Upper lobe of right lung (tissue), 1 donor: ENCODE measurements around the gene IDNK. TPM values are rescaled to one million over a fixed set of nuclear protein-coding genes. Genes with fewer than 3 reads are reported as not detected.

Experiments used
- ATAC-seq: fragments of 200-7000 bp; cut with Tn5 transposase; one replicate; pipeline ENCODE4 v1.9.1; 2020; ENCODE audit warnings: mild to moderate bottlenecking, moderate library complexity
- DNase-seq: peaks from one replicate; pipeline ENCODE4 v3.0.0-alpha.2; 2020
- H3K27ac ChIP-seq: fragments of 200-600 bp; one replicate; pipeline ENCODE4 v1.8.0; 2022
- H3K27me3 ChIP-seq: fragments of 200-600 bp; one replicate; pipeline ENCODE4 v1.8.0; 2022; ENCODE audit warnings: mild to moderate bottlenecking
- H3K36me3 ChIP-seq: fragments of 200-600 bp; one replicate; pipeline ENCODE4 v1.8.0; 2022
- H3K4me1 ChIP-seq: fragments of 200-600 bp; one replicate; pipeline ENCODE4 v1.8.0; 2022
- H3K4me3 ChIP-seq: fragments of 200-600 bp; one replicate; pipeline ENCODE4 v1.8.0; 2022; ENCODE audit warnings: mild to moderate bottlenecking
- H3K9me3 ChIP-seq: fragments of 200-600 bp; one replicate; pipeline ENCODE4 v1.8.0; 2022
- intact Hi-C: fragments of 100-400 bp; cut with DNase I; formaldehyde crosslinking; loops from one replicate; pipeline ENCODE4 v1.11.0; 2022
- total RNA-seq: library from RNA; stranded (reverse); fragmentation: NEBNext Ultra II Directional; extraction: Animal tissue kit (Norgen Biotek cat#: 25700); gene quantifications from one replicate; pipeline ENCODE4 v1.2.1, GENCODE V29; 2021
- TF ChIP-seq, protein P1 (sequence below): fragments of 200-600 bp; IDR thresholded peaks from one replicate; pipeline ENCODE4 v1.8.0; 2022; ENCODE audit warnings: antibody characterized with exemption
- donor health status: DM: no; HTN: yes; CAD: no; lungs with severe emphysema.

IDNK gene
- total RNA-seq, 1 donor from 2014 or later, result 6.2 TPM

DNA sequence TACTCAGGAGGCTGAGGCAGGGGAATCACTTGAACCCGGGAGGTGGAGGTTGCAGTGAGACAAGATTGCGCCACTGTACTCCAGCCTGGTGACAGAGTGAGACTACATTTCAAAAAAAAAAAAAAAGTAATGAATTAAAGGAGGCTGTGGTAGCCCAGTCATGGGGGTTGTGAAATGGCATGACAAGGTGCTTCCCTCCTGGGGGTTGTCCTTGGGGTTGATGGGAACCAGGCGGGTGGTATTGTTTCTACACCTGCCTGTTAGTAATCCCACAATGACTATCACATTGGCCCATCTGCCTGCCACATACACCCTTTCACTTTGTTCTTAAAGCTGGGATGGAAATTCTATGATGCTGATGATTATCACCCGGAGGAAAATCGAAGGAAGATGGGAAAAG, 5.6 kb downstream of the IDNK start:
- Histone ChIP-seq H3K4me1 (peaks cover 9% of the 10 kb centered on the region), H3K36me3 (peaks cover 16% of the 10 kb centered on the region), H3K9me3 (no peaks in the 10 kb centered on the region), H3K27ac (no peak overlapping the region), H3K27me3 (no peaks in the 10 kb centered on the region), H3K4me3 (no peak overlapping the region)
- no peak for ATAC-seq
- TF ChIP-seq, protein P1, sequence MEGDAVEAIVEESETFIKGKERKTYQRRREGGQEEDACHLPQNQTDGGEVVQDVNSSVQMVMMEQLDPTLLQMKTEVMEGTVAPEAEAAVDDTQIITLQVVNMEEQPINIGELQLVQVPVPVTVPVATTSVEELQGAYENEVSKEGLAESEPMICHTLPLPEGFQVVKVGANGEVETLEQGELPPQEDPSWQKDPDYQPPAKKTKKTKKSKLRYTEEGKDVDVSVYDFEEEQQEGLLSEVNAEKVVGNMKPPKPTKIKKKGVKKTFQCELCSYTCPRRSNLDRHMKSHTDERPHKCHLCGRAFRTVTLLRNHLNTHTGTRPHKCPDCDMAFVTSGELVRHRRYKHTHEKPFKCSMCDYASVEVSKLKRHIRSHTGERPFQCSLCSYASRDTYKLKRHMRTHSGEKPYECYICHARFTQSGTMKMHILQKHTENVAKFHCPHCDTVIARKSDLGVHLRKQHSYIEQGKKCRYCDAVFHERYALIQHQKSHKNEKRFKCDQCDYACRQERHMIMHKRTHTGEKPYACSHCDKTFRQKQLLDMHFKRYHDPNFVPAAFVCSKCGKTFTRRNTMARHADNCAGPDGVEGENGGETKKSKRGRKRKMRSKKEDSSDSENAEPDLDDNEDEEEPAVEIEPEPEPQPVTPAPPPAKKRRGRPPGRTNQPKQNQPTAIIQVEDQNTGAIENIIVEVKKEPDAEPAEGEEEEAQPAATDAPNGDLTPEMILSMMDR, result no peak
- intact Hi-C loops, result no loop called here
- no peak for DNase-seq

DNA sequence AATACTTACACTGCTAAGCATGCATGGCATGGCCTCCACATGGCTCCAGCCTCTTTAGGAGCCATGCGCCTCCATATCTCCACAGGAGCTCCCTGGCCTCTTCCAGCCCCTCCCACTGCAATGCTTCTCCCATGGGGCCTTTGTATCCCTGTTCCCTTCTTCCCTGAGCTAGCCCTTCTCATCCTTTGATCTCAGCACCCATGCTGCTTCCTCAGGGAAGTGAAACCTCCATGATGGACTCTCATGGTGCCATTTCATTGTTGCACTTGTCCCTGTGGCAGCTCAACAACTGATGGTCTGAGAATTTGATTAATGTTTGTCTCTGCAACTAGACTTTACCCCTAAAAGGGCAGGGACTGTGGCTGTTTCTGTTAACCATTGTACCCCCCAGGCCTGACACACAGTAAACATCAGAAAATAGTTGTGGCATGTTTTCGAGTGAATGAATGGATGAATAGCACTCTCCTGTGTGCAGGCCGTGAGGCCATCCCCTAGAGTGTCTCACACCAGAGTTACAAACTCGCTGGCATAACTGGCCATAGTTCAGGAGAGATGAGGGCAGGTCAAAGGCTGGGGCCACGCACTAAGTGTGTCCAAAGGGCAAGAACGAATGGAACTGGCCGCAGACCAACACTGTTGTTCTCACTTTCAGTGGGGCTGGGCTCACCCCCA, 6.6 kb downstream of the IDNK start:
- H3K27me3 ChIP-seq, result no peaks in the 10 kb centered on the region
- TF ChIP-seq, protein P1, result no peak
- intact Hi-C loops, result no loop called here
- H3K9me3 ChIP-seq, result no peaks in the 10 kb centered on the region
- no peak overlapping the region for H3K27ac ChIP-seq
- DNase-seq (no peak), ATAC-seq (no peak)
- peaks cover 16% of the 10 kb centered on the region for H3K36me3 ChIP-seq
- H3K4me1 ChIP-seq, result no peaks in the 10 kb centered on the region
- no peak overlapping the region for H3K4me3 ChIP-seq

DNA sequence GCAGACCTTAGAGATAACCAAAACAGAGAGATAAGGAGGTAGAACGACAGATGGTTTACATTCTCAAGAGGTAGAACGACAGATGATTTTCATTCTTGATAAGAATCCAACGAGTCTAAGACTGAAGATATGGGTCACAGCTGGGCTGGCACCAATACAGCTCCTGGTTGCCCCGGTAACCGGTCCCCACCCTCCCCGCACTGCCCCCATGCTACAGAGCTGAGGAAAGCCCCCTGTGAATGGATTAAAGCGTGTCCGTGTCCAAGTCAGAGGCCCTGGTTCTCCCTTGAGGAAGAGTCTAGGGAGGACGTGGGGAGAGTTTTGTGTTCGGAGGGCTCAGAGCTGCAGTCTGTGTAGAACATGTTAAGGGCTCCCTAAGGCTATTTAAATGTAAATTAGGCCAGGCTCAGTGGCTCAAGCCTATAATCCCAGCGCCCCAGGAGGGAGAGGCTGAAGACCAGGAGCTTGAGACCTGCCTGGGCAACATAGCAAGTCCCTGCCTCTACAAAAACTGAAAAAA, 8.1 kb downstream of the IDNK start:
- DNase-seq (no peak), ATAC-seq (peak; percentile 35)
- TF ChIP-seq, protein P1, result no peak
- no peaks in the 10 kb centered on the region for H3K9me3 ChIP-seq
- peaks cover 16% of the 10 kb centered on the region for H3K36me3 ChIP-seq
- no peak overlapping the region for H3K27ac ChIP-seq
- no peaks in the 10 kb centered on the region for H3K27me3 ChIP-seq
- H3K4me3 ChIP-seq, result no peak overlapping the region
- intact Hi-C loops, result no loop called here
- no peaks in the 10 kb centered on the region for H3K4me1 ChIP-seq

DNA sequence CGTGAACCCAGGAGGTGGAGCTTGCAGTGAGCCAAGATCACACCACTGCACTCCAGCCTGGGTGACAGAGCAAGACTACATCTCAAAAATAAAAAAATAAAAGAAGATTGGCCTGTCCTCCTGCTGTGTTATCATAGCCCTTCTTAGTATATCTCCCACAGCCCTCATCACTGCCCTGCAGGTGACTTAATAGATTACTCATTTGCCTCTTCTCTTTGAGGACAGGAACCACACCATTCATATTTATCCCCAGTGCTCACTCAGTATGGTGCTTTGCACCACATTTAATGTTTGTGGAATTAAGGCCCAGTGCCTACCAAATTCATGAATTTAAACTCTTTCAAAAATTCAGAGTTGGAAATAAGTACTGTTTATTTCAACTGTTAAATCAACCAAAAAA, 10.3 kb downstream of the IDNK start:
- H3K4me3 ChIP-seq, result no peak overlapping the region
- no peaks in the 10 kb centered on the region for H3K9me3 ChIP-seq
- DNase-seq (no peak), ATAC-seq (no peak)
- no peak overlapping the region for H3K27ac ChIP-seq
- intact Hi-C loops, result no loop called here
- H3K36me3 ChIP-seq, result no peaks in the 10 kb centered on the region
- TF ChIP-seq, protein P1, result no peak
- H3K4me1 ChIP-seq, result no peaks in the 10 kb centered on the region
- no peaks in the 10 kb centered on the region for H3K27me3 ChIP-seq

DNA sequence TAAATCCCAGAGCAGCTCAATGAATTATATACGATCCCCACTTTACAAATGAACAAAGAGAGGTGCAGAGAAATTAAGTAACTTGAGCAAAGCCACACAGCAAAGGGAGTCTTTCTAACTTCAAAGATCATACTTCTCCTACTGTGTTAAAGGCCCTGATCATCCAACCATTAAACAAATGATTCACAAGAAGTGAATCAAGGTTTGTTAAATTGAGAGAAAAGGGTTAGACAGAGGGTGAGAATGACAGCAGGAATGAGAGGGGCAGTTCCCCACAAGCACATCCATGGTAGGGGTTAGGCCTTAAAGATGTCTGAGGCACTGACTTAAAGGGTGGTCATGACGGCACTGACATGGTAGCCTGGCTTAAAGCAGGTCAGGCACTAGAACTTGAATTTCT, 10.7 kb downstream of the IDNK start:
- no peak overlapping the region for H3K27ac ChIP-seq
- intact Hi-C loops, result no loop called here
- TF ChIP-seq, protein P1, result no peak
- no peaks in the 10 kb centered on the region for H3K36me3 ChIP-seq
- DNase-seq (no peak), ATAC-seq (no peak)
- no peaks in the 10 kb centered on the region for H3K4me1 ChIP-seq
- H3K9me3 ChIP-seq, result no peaks in the 10 kb centered on the region
- H3K27me3 ChIP-seq, result no peaks in the 10 kb centered on the region
- no peak overlapping the region for H3K4me3 ChIP-seq

DNA sequence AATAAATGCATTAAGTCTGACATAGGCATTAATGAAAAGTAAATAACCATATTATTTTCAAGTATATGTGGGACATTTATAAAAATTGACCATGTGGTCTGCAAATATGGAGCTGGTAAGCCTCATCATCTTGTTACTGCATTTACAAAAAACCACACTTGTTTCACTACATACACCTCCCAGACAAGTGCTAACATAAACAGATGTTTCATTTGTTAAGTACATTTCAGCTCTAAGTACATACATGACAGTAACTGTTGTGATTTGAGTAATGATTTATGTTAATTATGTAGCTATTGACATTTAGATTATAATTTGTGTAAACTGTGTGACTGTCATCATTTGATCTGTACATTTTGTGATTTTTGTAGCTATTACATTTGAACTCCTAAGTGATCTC, 13.9 kb downstream of the IDNK start:
- intact Hi-C loops, result no loop called here
- H3K27me3 ChIP-seq, result no peaks in the 10 kb centered on the region
- DNase-seq, result no peak
- ATAC-seq, result no peak
- no peaks in the 10 kb centered on the region for H3K36me3 ChIP-seq
- H3K9me3 ChIP-seq, result no peaks in the 10 kb centered on the region
- H3K4me3 ChIP-seq, result no peak overlapping the region
- no peak overlapping the region for H3K27ac ChIP-seq
- TF ChIP-seq, protein P1, result no peak
- no peaks in the 10 kb centered on the region for H3K4me1 ChIP-seq
